Measurements from ENCODE around the gene PRDM16. TPM values are rescaled to one million over a fixed set of nuclear protein-coding genes. Genes with fewer than 3 reads are reported as not detected.

Gene PRDM16
- total RNA-seq, 1 donor from 2014 or later, result 21.4 TPM

GRCh38 chr1:3081171-3081683 lies 12.2 kb downstream of the PRDM16 start:
- Mint-ChIP-seq H3K4me1 (ENCODE audit: unreplicated experiment) (no peaks in the 10 kb centered on the region), H3K9me3 (ENCODE audit: unreplicated experiment) (no peaks in the 10 kb centered on the region), H3K36me3 (ENCODE audit: low read depth, unreplicated experiment) (no peaks in the 10 kb centered on the region), H3K27ac (ENCODE audit: unreplicated experiment) (no peak overlapping the region), H3K27me3 (ENCODE audit: unreplicated experiment) (peaks cover 7% of the 10 kb centered on the region), H3K4me3 (ENCODE audit: unreplicated experiment) (no peak overlapping the region)
- DNase-seq (ENCODE audit: low spot score), result no peak
- TF ChIP-seq CTCF (IDR thresholded peaks at IDR 0.05; ENCODE audit: unreplicated experiment), result no peak

GRCh38 chr1:3082051-3082450 lies 13.0 kb downstream of the PRDM16 start:
- no peak overlapping the region for H3K4me3 Mint-ChIP-seq (ENCODE audit: unreplicated experiment)

GRCh38 chr1:3082571-3083516 lies 13.8 kb downstream of the PRDM16 start:
- no peak for TF ChIP-seq CTCF (IDR thresholded peaks at IDR 0.05; ENCODE audit: unreplicated experiment)
- peaks cover 9% of the 10 kb centered on the region for H3K4me1 Mint-ChIP-seq (ENCODE audit: unreplicated experiment)
- H3K27me3 Mint-ChIP-seq (ENCODE audit: unreplicated experiment), result peaks cover 6% of the 10 kb centered on the region
- H3K4me3 Mint-ChIP-seq (ENCODE audit: unreplicated experiment), result no peak overlapping the region
- no peak for DNase-seq (ENCODE audit: low spot score)
- H3K9me3 Mint-ChIP-seq (ENCODE audit: unreplicated experiment), result no peaks in the 10 kb centered on the region
- no peaks in the 10 kb centered on the region for H3K36me3 Mint-ChIP-seq (ENCODE audit: low read depth, unreplicated experiment)
- H3K27ac Mint-ChIP-seq (ENCODE audit: unreplicated experiment), result no peak overlapping the region

More at GRCh38 chr1:3082051-3082450, 13.0 kb downstream of the PRDM16 start:
- TF ChIP-seq CTCF (IDR thresholded peaks at IDR 0.05; ENCODE audit: unreplicated experiment), result no peak
- no peaks in the 10 kb centered on the region for H3K9me3 Mint-ChIP-seq (ENCODE audit: unreplicated experiment)
- peaks cover 7% of the 10 kb centered on the region for H3K27me3 Mint-ChIP-seq (ENCODE audit: unreplicated experiment)
- no peak for DNase-seq (ENCODE audit: low spot score)
- H3K4me1 Mint-ChIP-seq (ENCODE audit: unreplicated experiment), result peaks cover 4% of the 10 kb centered on the region
- H3K27ac Mint-ChIP-seq (ENCODE audit: unreplicated experiment), result no peak overlapping the region
- no peaks in the 10 kb centered on the region for H3K36me3 Mint-ChIP-seq (ENCODE audit: low read depth, unreplicated experiment)

GRCh38 chr1:3084154-3084553 lies 15.2 kb downstream of the PRDM16 start:
- H3K4me1 Mint-ChIP-seq (ENCODE audit: unreplicated experiment), result peaks cover 10% of the 10 kb centered on the region
- H3K4me3 Mint-ChIP-seq (ENCODE audit: unreplicated experiment), result no peak overlapping the region
- peaks cover 3% of the 10 kb centered on the region for H3K27me3 Mint-ChIP-seq (ENCODE audit: unreplicated experiment)
- no peak for DNase-seq (ENCODE audit: low spot score)
- no peak overlapping the region for H3K27ac Mint-ChIP-seq (ENCODE audit: unreplicated experiment)
- H3K9me3 Mint-ChIP-seq (ENCODE audit: unreplicated experiment), result no peaks in the 10 kb centered on the region
- no peaks in the 10 kb centered on the region for H3K36me3 Mint-ChIP-seq (ENCODE audit: low read depth, unreplicated experiment)
- no peak for TF ChIP-seq CTCF (IDR thresholded peaks at IDR 0.05; ENCODE audit: unreplicated experiment)

- Mint-ChIP-seq H3K27me3 (ENCODE audit: unreplicated experiment) (peaks cover 3% of the 10 kb centered on the region), H3K4me1 (ENCODE audit: unreplicated experiment) (peaks cover 10% of the 10 kb centered on the region), H3K36me3 (ENCODE audit: low read depth, unreplicated experiment) (no peaks in the 10 kb centered on the region), H3K4me3 (ENCODE audit: unreplicated experiment) (no peak overlapping the region), H3K9me3 (ENCODE audit: unreplicated experiment) (no peaks in the 10 kb centered on the region), H3K27ac (ENCODE audit: unreplicated experiment) (no peak overlapping the region)
- no peak for DNase-seq (ENCODE audit: low spot score)
- no peak for TF ChIP-seq CTCF (IDR thresholded peaks at IDR 0.05; ENCODE audit: unreplicated experiment)
Observed at GRCh38 chr1:3084726-3085125, 15.7 kb downstream of the PRDM16 start.
